ENCODE measurements around the gene PDGFRB.

Gene PDGFRB

GRCh38 chr5:150129454-150129812 is 26.2 kb downstream of the PDGFRB start:
- no peaks in the 10 kb centered on the region for H3K4me1 ChIP-seq (ENCODE audit: control insufficient read depth, low read length)
- H4K20me1 ChIP-seq (ENCODE audit: control insufficient read depth, insufficient read depth, low read depth, low read length), result no peaks in the 10 kb centered on the region
- H3K4me2 ChIP-seq (ENCODE audit: low read length), result no peak overlapping the region
- no peaks in the 10 kb centered on the region for H3K9me2 ChIP-seq (replicated peaks; ENCODE audit: control insufficient read depth, low read length)
- no peaks in the 10 kb centered on the region for H3K36me3 ChIP-seq (ENCODE audit: control insufficient read depth, low read length)
- no peaks in the 10 kb centered on the region for H3F3A ChIP-seq (ENCODE audit: control insufficient read depth, insufficient read depth)
- no peak overlapping the region for H3K4me3 ChIP-seq (ENCODE audit: low read length)
- TF ChIP-seq EZH2phosphoT487 (IDR thresholded peaks at IDR 0.05; ENCODE audit: borderline replicate concordance, low read length) (no peak), CTCF (IDR thresholded peaks at IDR 0.05; ENCODE audit: low read depth, low read length, poor library complexity, severe bottlenecking) (no peak)
- H3K79me2 ChIP-seq (ENCODE audit: control insufficient read depth, low read length), result no peaks in the 10 kb centered on the region
- H3K9me3 ChIP-seq (ENCODE audit: control insufficient read depth, insufficient read depth, low read length), result no peaks in the 10 kb centered on the region
- no peak overlapping the region for H3K27ac ChIP-seq (ENCODE audit: low read depth, low read length)
- no peaks in the 10 kb centered on the region for H3K27me3 ChIP-seq (ENCODE audit: control insufficient read depth, low read length)

GRCh38 chr5:150126921-150127265 is 28.8 kb downstream of the PDGFRB start:
- H3K27me3 ChIP-seq (ENCODE audit: control insufficient read depth, low read length), result no peaks in the 10 kb centered on the region
- H3K4me1 ChIP-seq (ENCODE audit: control insufficient read depth, low read length), result no peaks in the 10 kb centered on the region
- H3K9me2 ChIP-seq (replicated peaks; ENCODE audit: control insufficient read depth, low read length), result no peaks in the 10 kb centered on the region
- TF ChIP-seq CTCF (IDR thresholded peaks at IDR 0.05; ENCODE audit: low read depth, low read length, poor library complexity, severe bottlenecking), result no peak
- TF ChIP-seq EZH2phosphoT487 (IDR thresholded peaks at IDR 0.05; ENCODE audit: borderline replicate concordance, low read length), result no peak
- no peaks in the 10 kb centered on the region for H4K20me1 ChIP-seq (ENCODE audit: control insufficient read depth, insufficient read depth, low read depth, low read length)
- H3F3A ChIP-seq (ENCODE audit: control insufficient read depth, insufficient read depth), result no peaks in the 10 kb centered on the region
- no peak overlapping the region for H3K27ac ChIP-seq (ENCODE audit: low read depth, low read length)
- no peak overlapping the region for H3K4me2 ChIP-seq (ENCODE audit: low read length)
- H3K36me3 ChIP-seq (ENCODE audit: control insufficient read depth, low read length), result no peaks in the 10 kb centered on the region
- no peaks in the 10 kb centered on the region for H3K9me3 ChIP-seq (ENCODE audit: control insufficient read depth, insufficient read depth, low read length)
- no peak overlapping the region for H3K4me3 ChIP-seq (ENCODE audit: low read length)
- H3K79me2 ChIP-seq (ENCODE audit: control insufficient read depth, low read length), result no peaks in the 10 kb centered on the region

- H3K27ac ChIP-seq (ENCODE audit: low read depth, low read length), result no peak overlapping the region
- H3K36me3 ChIP-seq (ENCODE audit: control insufficient read depth, low read length), result no peaks in the 10 kb centered on the region
- no peak overlapping the region for H3K4me2 ChIP-seq (ENCODE audit: low read length)
- no peak overlapping the region for H3K4me3 ChIP-seq (ENCODE audit: low read length)
- no peaks in the 10 kb centered on the region for H4K20me1 ChIP-seq (ENCODE audit: control insufficient read depth, insufficient read depth, low read depth, low read length)
- H3K79me2 ChIP-seq (ENCODE audit: control insufficient read depth, low read length), result no peaks in the 10 kb centered on the region
- H3K9me2 ChIP-seq (replicated peaks; ENCODE audit: control insufficient read depth, low read length), result no peaks in the 10 kb centered on the region
- H3K9me3 ChIP-seq (ENCODE audit: control insufficient read depth, insufficient read depth, low read length), result no peaks in the 10 kb centered on the region
- TF ChIP-seq EZH2phosphoT487 (IDR thresholded peaks at IDR 0.05; ENCODE audit: borderline replicate concordance, low read length), result no peak
- no peak for TF ChIP-seq CTCF (IDR thresholded peaks at IDR 0.05; ENCODE audit: low read depth, low read length, poor library complexity, severe bottlenecking)
- H3K27me3 ChIP-seq (ENCODE audit: control insufficient read depth, low read length), result no peaks in the 10 kb centered on the region
- H3F3A ChIP-seq (ENCODE audit: control insufficient read depth, insufficient read depth), result no peaks in the 10 kb centered on the region
- H3K4me1 ChIP-seq (ENCODE audit: control insufficient read depth, low read length), result no peaks in the 10 kb centered on the region
Measured at GRCh38 chr5:150126199-150126920, 29.3 kb downstream of the PDGFRB start.
